GM21423 (cell line): Measurements from ENCODE around the gene ETS1.
A peak's percentile ranks its signal among the peaks of the same experiment; 100 is the strongest.

ENCODE experiments used
- ATAC-seq: cut with Tn5 transposase; IDR thresholded peaks from one replicate; pipeline ENCODE4 v1.9.1; 2021; ENCODE audit warnings: mild to moderate bottlenecking, moderate library complexity; ENCODE audit not compliant: unreplicated experiment

ETS1 gene

DNA sequence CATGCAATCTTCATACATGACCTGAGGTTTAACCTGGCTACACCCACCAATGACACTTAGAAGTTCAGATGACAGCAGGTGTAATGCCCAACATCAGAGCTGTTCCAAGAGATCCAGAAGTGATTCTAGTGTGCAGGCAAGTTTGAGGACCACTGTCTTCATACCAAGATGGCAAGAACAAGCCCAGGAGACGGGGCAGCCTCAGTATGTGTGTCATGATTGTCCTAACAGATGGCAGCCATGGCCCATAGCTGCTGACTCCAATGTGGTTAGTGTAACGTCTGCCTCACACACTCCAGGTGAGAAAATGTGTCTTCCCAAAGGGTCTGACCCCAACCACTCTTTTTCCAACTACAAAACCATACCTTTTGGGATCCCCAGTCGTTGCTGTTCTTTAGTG lies 97.3 kb downstream of the ETS1 start:
- no peak for ATAC-seq

DNA sequence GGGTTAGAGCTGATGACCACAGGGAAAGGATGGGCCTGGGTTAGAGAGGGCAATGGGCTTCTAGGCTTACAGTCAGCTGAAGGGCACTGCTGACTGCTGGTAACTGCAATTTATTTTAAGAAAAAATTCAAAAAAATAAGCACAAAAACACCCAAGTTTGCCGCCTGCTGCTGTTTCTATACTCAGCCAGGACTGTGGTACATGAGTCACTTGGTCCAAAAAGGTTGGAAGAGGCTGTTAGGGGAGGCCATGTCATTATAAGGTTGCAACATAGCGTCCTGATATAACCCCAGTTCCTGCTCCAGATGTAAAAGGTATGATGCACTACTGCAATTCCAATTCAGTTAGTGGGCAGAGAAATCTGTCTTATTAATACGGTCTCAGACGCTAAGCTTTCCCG lies 98.9 kb downstream of the ETS1 start:
- no peak for ATAC-seq

DNA sequence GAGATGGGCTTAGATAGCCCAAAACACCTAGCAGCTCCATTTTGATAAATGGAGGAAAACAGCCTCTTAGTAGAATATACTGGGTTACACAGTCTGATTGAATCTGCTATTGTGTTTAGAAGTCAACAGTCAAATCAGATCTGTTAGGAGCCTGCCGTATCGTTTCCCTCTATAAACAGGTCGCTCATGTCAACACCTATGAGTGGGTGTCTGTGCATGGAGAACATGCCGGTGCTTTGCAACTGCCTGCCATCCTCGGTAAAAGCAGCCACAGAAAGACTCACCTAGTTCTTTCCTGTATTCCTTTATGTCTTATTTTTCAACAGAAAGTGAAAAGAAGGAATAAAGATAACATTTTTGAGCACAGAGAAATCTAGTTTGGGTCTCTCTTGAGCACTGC lies 99.4 kb downstream of the ETS1 start:
- ATAC-seq, result no peak

DNA sequence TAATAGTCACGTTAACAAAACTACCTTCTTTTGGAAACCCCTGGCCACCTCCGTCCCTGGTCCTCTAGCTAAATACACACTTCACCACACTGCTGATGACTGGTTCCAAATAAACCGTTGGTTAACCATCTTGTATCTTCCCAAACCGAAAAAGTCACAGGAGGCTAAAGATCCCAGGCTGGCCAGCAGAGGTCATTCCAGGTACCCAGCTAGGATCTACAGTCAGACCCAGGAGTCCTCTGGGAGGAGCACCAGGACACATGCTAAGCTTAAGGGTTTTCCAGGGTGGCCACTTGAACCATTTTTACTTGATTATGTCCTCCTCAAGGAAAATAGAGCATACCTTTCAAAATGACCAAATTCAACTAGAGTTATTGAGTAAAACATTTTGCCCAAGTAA lies 103.2 kb downstream of the ETS1 start:
- no peak for ATAC-seq

DNA sequence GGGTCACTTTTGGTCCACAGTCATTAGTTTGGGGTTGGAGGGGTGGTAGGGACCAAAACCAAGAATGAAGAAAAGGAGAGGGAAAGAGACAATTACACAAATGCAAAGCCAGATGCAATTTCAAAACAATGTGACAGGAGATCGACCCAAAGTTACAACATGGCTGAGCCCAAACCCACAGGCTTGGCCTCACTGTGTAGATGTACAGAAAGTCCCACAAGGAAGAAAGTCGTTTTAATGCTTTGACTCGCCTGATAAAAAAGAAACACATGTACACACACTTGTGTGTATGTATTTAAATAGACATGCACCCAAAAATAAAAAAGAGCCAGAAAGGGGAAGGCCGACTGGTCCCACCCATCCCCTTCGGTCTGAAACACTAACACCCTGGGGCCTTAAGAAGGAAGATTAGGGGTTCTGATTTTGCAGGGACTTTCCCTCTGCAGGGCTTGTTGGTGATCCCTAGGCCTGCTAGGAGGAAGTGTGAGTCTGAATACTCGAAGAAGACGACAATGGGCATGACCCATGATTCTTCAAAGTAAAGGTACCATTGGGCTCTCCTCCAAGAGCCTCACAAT lies 104.1 kb downstream of the ETS1 start:
- ATAC-seq, result peak; percentile 77

DNA sequence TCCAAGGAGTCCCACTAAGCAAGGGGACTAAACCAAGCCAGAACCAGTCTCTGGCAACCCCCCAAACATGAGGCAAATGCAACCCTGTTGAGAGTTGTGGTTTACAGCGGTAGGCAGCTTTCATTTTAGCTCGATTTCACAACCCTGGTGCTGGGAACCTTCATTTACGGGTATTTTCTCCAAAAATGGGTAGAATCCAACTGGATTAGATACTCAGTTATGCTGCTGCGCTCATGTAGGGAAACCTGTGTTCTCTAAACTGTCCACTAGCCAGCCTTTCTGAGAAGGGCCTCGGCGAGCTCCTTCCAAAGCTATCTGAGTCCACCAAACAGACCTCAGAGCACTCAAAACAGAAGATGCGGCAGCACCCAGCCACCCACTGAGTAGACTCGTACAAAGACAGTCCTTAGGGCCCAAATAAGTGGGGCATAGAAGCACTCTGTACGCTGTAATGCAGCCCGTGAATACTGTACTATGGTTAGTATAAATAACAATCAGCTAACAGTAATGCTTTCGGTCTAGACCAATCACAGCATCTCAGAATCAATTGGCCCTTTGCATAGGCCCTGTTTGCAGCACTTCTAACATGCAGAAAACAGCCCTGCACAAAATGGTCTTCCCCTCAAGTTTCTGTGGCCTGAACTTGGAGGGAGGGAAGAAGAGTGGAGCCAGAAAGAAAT lies 104.7 kb downstream of the ETS1 start:
- ATAC-seq, result peak; percentile 47

GRCh38 chr11:128482092-128482491 lies 105.3 kb downstream of the ETS1 start:
- no peak for ATAC-seq

DNA sequence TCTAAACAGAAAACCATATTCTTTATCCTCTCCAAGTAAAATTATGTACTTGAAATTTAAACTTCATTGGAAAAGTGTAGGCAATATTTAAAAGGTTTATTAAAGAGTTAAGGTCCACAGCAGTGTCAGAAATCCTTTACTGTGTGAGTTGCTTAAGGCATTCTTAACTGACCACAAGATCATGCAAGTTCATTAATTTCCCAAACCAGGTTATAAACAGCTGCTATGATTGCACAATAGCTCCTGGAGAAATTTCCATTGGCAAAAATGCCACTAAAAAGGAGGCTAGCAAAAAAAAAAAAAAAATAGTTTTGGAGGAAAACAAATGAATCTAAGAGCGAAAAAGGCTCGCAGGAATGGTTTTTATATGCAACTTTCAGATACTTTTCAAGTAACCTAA lies 106.2 kb downstream of the ETS1 start:
- no peak for ATAC-seq

- ATAC-seq, result no peak
Measured at GRCh38 chr11:128480665-128481064, 106.7 kb downstream of the ETS1 start.

GRCh38 chr11:128480066-128480465 lies 107.3 kb downstream of the ETS1 start:
- no peak for ATAC-seq

DNA sequence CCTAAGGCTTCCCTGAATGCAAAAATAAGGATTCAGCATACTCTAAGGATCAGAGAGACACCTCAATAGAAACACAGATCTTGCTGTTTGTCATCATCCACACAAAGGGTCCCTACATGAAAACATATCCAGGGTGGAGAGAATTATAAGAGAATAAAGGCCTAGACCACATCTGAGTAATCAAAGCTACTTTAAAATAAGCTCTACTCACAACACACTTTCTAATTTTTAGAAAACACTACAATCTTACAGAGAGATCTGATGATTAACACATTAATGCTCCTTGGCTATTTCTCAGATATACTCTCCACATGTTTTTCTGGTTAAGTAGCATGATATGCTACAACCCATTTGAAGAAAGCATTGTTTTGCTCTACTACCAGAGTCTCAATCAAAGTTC lies 108.2 kb downstream of the ETS1 start:
- ATAC-seq, result no peak

GRCh38 chr11:128478305-128478704 lies 109.1 kb downstream of the ETS1 start:
- no peak for ATAC-seq

DNA sequence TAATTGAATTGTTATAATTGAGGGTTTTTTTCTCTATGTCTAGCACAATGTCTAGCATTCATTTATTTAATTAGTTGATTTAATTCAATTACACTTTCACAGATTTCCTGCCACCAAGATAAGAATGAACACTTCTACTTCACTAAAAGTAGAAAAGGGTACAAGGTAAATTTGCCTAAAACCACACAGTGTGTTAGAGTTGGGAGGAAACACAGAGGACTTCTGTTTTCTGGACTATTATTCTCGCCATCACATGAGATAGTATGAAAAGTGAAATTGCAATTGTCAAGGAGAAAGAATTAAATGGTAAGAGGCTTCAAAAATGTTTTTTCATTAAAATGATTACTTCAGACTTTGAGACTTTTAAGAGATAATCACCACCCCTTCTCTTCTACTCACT lies 109.5 kb downstream of the ETS1 start:
- ATAC-seq, result no peak

GRCh38 chr11:128477278-128477677 lies 110.1 kb downstream of the ETS1 start:
- no peak for ATAC-seq

- no peak for ATAC-seq
Measured at GRCh38 chr11:128476729-128477128, 110.6 kb downstream of the ETS1 start.

GRCh38 chr11:128476049-128476448 lies 111.3 kb downstream of the ETS1 start:
- no peak for ATAC-seq

DNA sequence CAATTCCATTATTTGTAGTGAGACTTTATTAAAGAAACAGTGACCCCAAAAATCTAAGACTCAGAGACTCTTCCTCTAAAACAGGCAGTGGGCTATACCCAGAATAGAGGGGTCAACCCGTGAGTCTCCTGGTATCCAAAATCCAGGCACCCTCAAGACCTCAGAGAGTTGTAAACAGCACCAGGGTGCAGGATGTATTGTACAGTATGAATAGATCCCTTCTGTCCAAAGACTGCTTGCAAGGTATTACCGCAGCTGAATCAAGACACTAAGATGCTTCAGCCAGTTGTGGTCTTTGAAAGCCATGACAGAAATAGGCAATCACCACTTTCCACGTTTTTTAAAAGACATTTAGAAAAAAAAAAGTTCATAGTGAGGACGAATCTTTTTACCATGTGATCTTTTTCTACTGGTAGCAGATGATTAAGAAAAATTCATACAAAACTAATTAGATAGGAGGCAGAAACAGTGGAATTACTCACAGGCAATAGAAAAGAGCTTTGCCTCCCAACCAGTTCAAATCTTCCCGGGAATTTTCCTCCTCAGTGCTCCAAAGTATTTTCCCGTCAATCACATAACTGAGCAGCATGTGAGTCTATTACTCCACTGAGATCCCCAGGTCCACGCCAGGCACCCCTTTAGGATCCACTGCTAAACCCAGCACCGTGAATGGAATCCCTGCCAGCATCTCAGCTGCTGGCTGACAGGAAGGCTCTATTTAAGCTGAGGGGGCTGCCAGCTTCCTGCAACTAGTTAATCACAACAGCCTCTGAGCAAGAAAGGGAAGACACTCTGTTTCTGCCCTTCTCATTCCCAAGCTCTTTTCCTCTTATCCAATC lies 113.1 kb downstream of the ETS1 start:
- ATAC-seq, result no peak

- ATAC-seq, result no peak
Measured at GRCh38 chr11:128473636-128474035, 113.7 kb downstream of the ETS1 start.

DNA sequence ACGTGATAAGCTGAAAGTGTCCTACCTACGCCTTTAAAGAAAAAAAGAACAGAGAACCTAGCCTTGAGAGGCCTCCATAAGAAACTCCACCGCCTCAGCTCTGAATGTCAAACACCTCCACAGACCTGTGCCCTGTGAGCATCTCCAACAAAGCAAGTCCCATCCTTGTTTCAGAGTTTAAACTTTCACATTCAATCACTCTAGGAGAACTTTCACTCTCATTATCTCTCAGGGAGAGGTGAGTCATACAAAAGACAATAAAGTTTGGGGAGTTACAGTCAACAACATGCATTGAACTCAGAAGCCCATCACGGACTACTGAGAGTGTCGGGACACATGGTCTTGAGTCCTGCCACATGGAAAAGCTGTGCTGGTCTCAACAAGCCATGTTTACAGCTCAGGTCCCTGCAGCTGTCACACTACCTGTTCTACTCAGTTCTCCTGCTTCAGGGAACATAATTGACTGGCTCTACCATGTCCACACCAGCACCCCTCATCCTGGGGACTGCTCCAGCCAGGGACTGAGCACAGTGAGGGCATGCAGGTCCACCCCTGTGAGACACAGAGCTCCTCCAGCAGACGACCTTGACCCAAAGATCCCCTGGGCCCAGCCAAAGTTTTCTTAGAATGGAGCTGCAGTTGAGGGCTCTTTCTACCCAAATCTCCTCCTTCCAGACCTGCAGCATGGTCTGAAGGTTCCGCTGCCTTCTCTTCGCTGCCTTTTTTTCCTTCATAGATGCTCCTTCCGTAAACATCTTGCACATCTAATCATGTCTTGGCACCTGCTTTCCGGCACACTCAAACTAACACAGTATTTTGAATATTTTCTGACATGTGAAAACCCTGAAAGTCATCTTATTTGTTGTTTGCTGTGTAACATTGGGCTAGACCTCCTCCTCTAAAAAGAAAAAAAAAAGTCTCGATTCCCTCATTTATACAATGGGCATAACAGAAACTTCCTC lies 114.9 kb downstream of the ETS1 start:
- peak; percentile 51 for ATAC-seq

DNA sequence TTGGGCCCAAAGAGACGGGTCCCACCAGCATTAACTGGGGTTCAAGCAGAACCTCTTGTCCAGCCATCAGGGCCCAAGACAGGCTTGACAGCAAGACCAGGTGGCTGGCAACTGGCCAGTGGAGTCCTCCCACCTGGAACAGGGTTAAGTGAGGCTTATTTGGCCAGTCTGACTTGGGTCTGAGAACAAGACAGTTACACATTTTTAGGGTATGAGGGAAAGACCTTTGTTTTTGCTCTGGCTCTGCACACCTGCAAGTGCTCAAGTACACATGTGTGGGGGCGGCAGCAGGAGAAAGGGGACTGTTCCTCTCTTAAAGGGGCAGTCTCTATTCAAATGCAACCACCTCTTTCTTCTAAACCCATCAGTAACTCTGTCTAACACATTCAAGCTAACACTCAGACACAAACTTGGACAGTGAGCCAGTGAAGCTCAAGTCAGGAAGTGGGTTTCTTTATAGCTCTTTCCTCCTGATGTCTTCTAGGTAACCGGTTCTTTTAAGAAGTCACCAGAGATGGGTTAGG lies 116.2 kb downstream of the ETS1 start:
- peak; percentile 38 for ATAC-seq

DNA sequence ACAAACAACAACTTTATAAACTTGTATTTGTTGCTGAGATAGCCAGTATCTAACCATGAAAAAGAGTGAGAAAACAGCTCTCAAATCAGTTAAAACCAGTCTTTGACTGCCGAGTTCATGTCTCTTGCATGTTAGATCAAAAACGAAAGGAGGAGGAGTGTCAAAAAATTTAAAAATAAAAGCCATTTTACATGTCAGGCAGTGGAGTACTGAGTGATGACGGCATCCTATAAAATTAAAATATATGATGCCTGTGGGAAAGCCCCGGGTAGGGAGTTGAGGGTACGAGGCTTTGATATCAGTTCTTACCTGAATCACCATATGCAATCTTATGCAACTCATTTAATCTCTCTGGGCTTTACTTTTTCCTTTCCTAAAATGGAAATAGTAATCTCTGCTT lies 117.3 kb downstream of the ETS1 start:
- ATAC-seq, result no peak
